WTC11 (cell line): ENCODE results near the gene DAPK3.

ENCODE experiments used
- ATF6 ChIP-seq: sonication (generic); formaldehyde crosslinking; IDR thresholded peaks from 2 replicates; pipeline ENCODE4 v1.8.1; 2023; ENCODE audit warnings: mild to moderate bottlenecking, missing genetic modification reagents
- CTCF ChIP-seq: fragments of 200-600 bp; IDR thresholded peaks from 2 replicates; pipeline ENCODE4 v1.8.0; 2022; ENCODE audit warnings: antibody characterized with exemption
- HMGXB4 ChIP-seq: sonication (generic); formaldehyde crosslinking; IDR thresholded peaks from 2 replicates; pipeline ENCODE4 v1.8.1; 2023; ENCODE audit warnings: mild to moderate bottlenecking, moderate library complexity, missing genetic modification reagents
- MAX ChIP-seq: sonication (generic); formaldehyde crosslinking; IDR thresholded peaks from 2 replicates; pipeline ENCODE4 v1.8.0; 2022; ENCODE audit warnings: mild to moderate bottlenecking, missing genetic modification reagents
- NFE2L1 ChIP-seq: sonication (generic); formaldehyde crosslinking; IDR thresholded peaks from 2 replicates; pipeline ENCODE4 v1.8.1; 2023; ENCODE audit warnings: missing genetic modification reagents
- TCF7 ChIP-seq: sonication (generic); formaldehyde crosslinking; IDR thresholded peaks from 2 replicates; pipeline ENCODE4 v1.8.0; 2022; ENCODE audit warnings: mild to moderate bottlenecking, low read depth, missing genetic modification reagents, moderate library complexity
- ZNF317 ChIP-seq: sonication (generic); formaldehyde crosslinking; IDR thresholded peaks from 2 replicates; pipeline ENCODE4 v1.8.1; 2023; ENCODE audit warnings: low read depth, mild to moderate bottlenecking, moderate library complexity, missing genetic modification reagents, borderline replicate concordance

- TF ChIP-seq NFE2L1 (CRISPR knock-in tag) (no peak), CTCF (no peak), TCF7 (CRISPR knock-in tag) (no peak), ATF6 (CRISPR knock-in tag) (no peak), ZNF317 (CRISPR knock-in tag) (no peak), HMGXB4 (no peak), MAX (CRISPR knock-in tag) (no peak)
Observed at GRCh38 chr19:3970313-3970807, 539 bp downstream of the DAPK3 start.
